A673 (cell line): ENCODE measurements around the gene RFX2.

Experiments
- CTCF ChIP-seq: fragments of 300-800, 200-600 bp; sonication (generic); conservative IDR thresholded peaks from 2 replicates; pipeline ENCODE4 v1.5.1; 2017; ENCODE audit warnings: low read depth, mild to moderate bottlenecking, antibody characterized with exemption, low read length, moderate library complexity, mixed read lengths
- EZH2 ChIP-seq: fragments of 200-600 bp; sonication (generic); IDR thresholded peaks from 2 replicates; pipeline ENCODE4 v1.6.1; 2017; ENCODE audit warnings: borderline replicate concordance, low read depth, mild to moderate bottlenecking, mixed read lengths, antibody characterized with exemption, low read length; ENCODE audit not compliant: poor library complexity, severe bottlenecking

GRCh38 chr19:5988517-5989387, 121.5 kb downstream of the RFX2 start:
- no peak for TF ChIP-seq EZH2
- no peak for TF ChIP-seq CTCF
